Uterus (tissue), 4 donors: ENCODE measurements around the gene PDZD4. TPM values are rescaled to one million over a fixed set of nuclear protein-coding genes. Genes with fewer than 3 reads are reported as not detected.
"Not testable (repeated sequence)": the region's sequence is repeated elsewhere in the genome, so short reads cannot be mapped to it uniquely, and the experiment has no call there.

Experiments used
- DNase-seq, 2 donors: peaks; one replicate each; pipeline ENCODE4 v3.0.0-alpha.2; 2019 to 2020
- H3K27ac ChIP-seq, 2 donors: fragments of 200-600 bp; sonication (generic); 1 replicate in 1 of 2; 2 replicates in 1 of 2; pipeline ENCODE4 v1.5.1; 2016 to 2018
- H3K27me3 ChIP-seq, 2 donors: fragments of 200-600 bp; sonication (generic); one replicate each; pipeline ENCODE4 v1.5.1; 2018 to 2019; ENCODE audit warnings: control low read depth in 1 of 2
- H3K36me3 ChIP-seq, 2 donors: fragments of 200-600 bp; sonication (generic); one replicate each; pipeline ENCODE4 v1.5.1; 2019; ENCODE audit warnings: control low read depth in 1 of 2
- H3K4me1 ChIP-seq, 2 donors: fragments of 200-600 bp; sonication (generic); one replicate each; pipeline ENCODE4 v1.5.1; 2018 to 2019; ENCODE audit warnings: control low read depth in 1 of 2
- H3K4me3 ChIP-seq, 2 donors: fragments of 200-600 bp; sonication (generic); 1 replicate in 1 of 2; 2 replicates in 1 of 2; pipeline ENCODE4 v1.5.1; 2018 to 2019; ENCODE audit warnings: mild to moderate bottlenecking in 1 of 2
- H3K9me3 ChIP-seq, 2 donors: fragments of 200-600 bp; sonication (generic); one replicate each; pipeline ENCODE4 v1.5.1; 2019; ENCODE audit warnings: control low read depth in 1 of 2
- POLR2A ChIP-seq, 2 donors: fragments of 450-650 bp; IDR thresholded peaks; one replicate each; pipeline ENCODE4 v1.6.1; 2016; ENCODE audit warnings: antibody characterized with exemption in 2 of 2, mild to moderate bottlenecking in 1 of 2, moderate library complexity in 1 of 2
- intact Hi-C: fragments of 100-400 bp; cut with DNase I; formaldehyde crosslinking; loops from one replicate; pipeline ENCODE4 v1.15.1; 2023; ENCODE audit warnings: low total_unique reads
- total RNA-seq, 4 donors: library from RNA; depleted of rRNA in 3 of 4; stranded (reverse); fragments of >200 nt in 3 of 4; gene quantifications; one replicate each; pipeline versions ENCODE4 v1.1.0 to v1.2.4, GENCODE V29; 2014 to 2023
- TF ChIP-seq, protein P1 (sequence below), 4 experiments: fragments of 200-600 bp in 2 of 4; fragments of 450-650 bp in 2 of 4; sonication (generic) in 2 of 4; IDR thresholded peaks; one replicate each; pipeline ENCODE4 v1.5.1; 2016 to 2019; ENCODE audit warnings: antibody characterized with exemption in 4 of 4, mild to moderate bottlenecking in 2 of 4, moderate library complexity in 1 of 4
- donor health status: DM: yes; HTN: yes; CAD: no.

The PDZD4 gene
- total RNA-seq, 4 donors from 2014 or later = 2.6 to 21.3 (median 16.8) TPM

GRCh38 chrX:153824348-153824747 is 6.0 kb downstream of the PDZD4 start:
- Histone ChIP-seq H3K36me3 (no peaks in the 10 kb centered on the region), H3K4me3 (no peak overlapping the region), H3K27ac (no peak overlapping the region), H3K9me3 (no peaks in the 10 kb centered on the region), H3K4me1 (no peaks in the 10 kb centered on the region), H3K27me3 (no peaks in the 10 kb centered on the region)
- DNase-seq = no peak
- intact Hi-C loops = no loop called here
- TF ChIP-seq, protein P1, sequence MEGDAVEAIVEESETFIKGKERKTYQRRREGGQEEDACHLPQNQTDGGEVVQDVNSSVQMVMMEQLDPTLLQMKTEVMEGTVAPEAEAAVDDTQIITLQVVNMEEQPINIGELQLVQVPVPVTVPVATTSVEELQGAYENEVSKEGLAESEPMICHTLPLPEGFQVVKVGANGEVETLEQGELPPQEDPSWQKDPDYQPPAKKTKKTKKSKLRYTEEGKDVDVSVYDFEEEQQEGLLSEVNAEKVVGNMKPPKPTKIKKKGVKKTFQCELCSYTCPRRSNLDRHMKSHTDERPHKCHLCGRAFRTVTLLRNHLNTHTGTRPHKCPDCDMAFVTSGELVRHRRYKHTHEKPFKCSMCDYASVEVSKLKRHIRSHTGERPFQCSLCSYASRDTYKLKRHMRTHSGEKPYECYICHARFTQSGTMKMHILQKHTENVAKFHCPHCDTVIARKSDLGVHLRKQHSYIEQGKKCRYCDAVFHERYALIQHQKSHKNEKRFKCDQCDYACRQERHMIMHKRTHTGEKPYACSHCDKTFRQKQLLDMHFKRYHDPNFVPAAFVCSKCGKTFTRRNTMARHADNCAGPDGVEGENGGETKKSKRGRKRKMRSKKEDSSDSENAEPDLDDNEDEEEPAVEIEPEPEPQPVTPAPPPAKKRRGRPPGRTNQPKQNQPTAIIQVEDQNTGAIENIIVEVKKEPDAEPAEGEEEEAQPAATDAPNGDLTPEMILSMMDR (IDR thresholded peaks at IDR 0.05) = no peak
- TF ChIP-seq POLR2A (IDR thresholded peaks at IDR 0.05) = no peak

- Histone ChIP-seq H3K4me3 (no peak overlapping the region), H3K4me1 (no peaks in the 10 kb centered on the region), H3K27me3 (no peaks in the 10 kb centered on the region), H3K27ac (no peak overlapping the region), H3K9me3 (no peaks in the 10 kb centered on the region), H3K36me3 (no peaks in the 10 kb centered on the region)
- no peak for DNase-seq
- TF ChIP-seq POLR2A (IDR thresholded peaks at IDR 0.05) = no peak
- TF ChIP-seq, protein P1 (IDR thresholded peaks at IDR 0.05) = no peak
- intact Hi-C loops = no loop called here
Measured at GRCh38 chrX:153821066-153821465, 9.3 kb downstream of the PDZD4 start.

DNA sequence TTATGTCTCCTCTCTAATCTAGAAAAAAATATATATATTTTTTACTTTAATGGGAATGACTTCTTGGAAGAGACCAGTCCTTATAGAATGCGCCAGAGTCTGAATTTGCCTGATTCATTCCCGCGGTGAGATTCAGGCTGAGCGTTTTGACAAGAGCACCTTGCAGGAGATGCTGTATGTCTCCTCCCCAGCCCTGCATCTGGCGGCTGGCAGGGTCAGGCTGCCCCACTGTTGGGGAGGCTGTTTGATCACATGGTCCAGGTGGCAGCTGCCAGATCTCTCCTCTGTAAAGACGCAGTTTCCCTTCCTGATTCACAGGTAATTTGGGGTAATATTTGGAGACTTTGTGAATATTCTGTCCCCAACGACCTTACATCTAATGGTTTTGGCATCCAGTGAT is 9.7 kb downstream of the PDZD4 start:
- intact Hi-C loops = no loop called here

DNA sequence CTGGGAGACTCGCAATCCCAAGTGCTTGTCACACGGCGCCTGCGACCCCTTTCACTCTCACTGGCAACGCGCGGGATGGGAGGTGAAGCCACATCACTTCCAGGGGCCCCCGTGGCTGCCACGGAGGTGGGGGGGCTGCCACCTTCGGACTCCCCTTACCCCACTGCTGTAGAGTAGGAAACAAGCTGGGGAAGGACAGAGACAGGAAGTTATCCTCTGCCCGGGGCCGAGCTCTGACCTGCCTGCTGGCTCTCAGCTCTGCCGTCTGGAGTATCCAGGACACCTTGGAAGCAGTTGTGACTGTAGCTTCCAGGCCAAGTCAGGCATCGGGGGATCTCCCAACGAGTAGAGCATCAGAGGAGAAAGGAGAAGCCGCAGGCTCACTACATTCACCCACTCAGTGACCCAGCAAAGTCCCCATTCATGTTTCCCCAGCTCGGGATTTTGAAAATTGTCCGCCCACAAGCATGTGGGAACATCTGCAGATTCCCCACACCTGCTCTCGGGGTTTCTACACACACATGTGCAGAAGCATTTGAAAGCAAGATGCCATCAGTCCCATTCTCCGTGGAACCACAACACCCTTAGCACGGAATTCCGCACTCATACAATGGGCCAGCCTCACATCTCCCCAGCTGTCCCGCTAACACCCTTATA is 10.8 kb downstream of the PDZD4 start:
- H3K4me1 ChIP-seq = no peaks in the 10 kb centered on the region
- H3K27me3 ChIP-seq = no peaks in the 10 kb centered on the region
- H3K9me3 ChIP-seq = no peaks in the 10 kb centered on the region
- TF ChIP-seq, protein P1 (IDR thresholded peaks at IDR 0.05) = no peak
- no peak for TF ChIP-seq POLR2A (IDR thresholded peaks at IDR 0.05)
- DNase-seq = peak in 1 of 2 donors; percentile 11
- H3K4me3 ChIP-seq = peak overlapping the region; percentile 25 to 32
- H3K36me3 ChIP-seq = no peaks in the 10 kb centered on the region
- H3K27ac ChIP-seq = no peak overlapping the region
- intact Hi-C loops = no loop called here

More for the DNA sequence above, 9.7 kb downstream of the PDZD4 start:
- no peaks in the 10 kb centered on the region for H3K4me1 ChIP-seq
- no peak for DNase-seq
- H3K36me3 ChIP-seq = no peaks in the 10 kb centered on the region
- no peaks in the 10 kb centered on the region for H3K9me3 ChIP-seq
- H3K4me3 ChIP-seq = no peak overlapping the region
- TF ChIP-seq POLR2A (IDR thresholded peaks at IDR 0.05) = no peak
- TF ChIP-seq, protein P1 (IDR thresholded peaks at IDR 0.05) = no peak
- no peaks in the 10 kb centered on the region for H3K27me3 ChIP-seq
- H3K27ac ChIP-seq = no peak overlapping the region

DNA sequence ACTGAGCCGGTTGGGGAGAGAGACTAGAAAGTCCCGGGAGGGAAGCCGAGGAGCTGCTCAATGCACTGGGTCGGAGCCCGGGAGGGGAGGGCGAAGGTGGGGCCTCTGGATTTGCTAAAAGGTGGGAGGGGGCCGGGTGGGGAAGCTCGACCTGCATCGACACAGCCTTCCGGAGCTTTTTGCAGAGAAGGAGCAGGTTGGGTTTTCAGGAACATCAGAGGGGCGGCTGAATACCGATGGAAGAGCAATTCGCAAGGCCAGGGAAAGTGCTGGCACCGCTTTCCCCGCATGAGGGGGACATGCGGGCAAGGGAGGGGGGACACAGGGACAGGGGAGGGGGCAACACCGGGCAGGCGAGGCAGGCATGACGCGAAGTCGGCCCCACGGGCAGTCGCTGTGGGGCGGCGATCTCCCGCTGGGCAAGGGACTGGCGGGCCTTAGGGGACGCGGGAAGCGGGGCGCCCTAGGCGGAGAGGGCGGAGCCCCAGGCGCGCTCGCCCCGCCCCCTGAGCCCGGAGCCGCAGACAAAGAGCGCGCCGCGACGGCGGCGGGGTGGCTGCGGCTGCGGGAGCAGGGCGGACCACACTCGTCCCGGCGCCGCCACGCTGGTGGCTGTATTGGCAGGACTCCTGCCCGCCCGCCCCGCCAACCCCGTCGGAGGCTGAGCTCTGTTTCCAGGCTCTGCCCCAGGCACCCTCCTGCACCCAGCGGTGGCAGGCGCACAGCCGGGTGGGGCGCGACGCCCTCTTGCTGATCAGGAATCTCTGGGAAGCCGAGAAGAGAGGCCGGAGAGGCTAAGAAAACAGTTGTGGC is 11.6 kb downstream of the PDZD4 start:
- Histone ChIP-seq H3K9me3 (no peaks in the 10 kb centered on the region), H3K27me3 (no peaks in the 10 kb centered on the region), H3K4me3 (peak overlapping the region; percentile 25 to 32), H3K36me3 (no peaks in the 10 kb centered on the region), H3K27ac (no peak overlapping the region), H3K4me1 (no peaks in the 10 kb centered on the region)
- intact Hi-C loops = no loop called here
- no peak for DNase-seq
- TF ChIP-seq, protein P1 (IDR thresholded peaks at IDR 0.05) = no peak
- TF ChIP-seq POLR2A (IDR thresholded peaks at IDR 0.05) = no peak

- H3K4me3 ChIP-seq, H3K9me3 ChIP-seq, H3K27me3 ChIP-seq, H3K36me3 ChIP-seq, H3K4me1 ChIP-seq, DNase-seq, H3K27ac ChIP-seq, intact Hi-C loops: not testable (repeated sequence)
Measured at GRCh38 chrX:153818064-153818463, 12.3 kb downstream of the PDZD4 start.
